HG03571 (cell line): Measurements from ENCODE around the gene THAP10.
"Not testable (repeated sequence)": the region's sequence is repeated elsewhere in the genome, so short reads cannot be mapped to it uniquely, and the experiment has no call there.

Source experiments
- ATAC-seq: cut with Tn5 transposase; IDR thresholded peaks from one replicate; pipeline ENCODE4 v1.9.1; 2021; ENCODE audit not compliant: unreplicated experiment

THAP10 gene

DNA sequence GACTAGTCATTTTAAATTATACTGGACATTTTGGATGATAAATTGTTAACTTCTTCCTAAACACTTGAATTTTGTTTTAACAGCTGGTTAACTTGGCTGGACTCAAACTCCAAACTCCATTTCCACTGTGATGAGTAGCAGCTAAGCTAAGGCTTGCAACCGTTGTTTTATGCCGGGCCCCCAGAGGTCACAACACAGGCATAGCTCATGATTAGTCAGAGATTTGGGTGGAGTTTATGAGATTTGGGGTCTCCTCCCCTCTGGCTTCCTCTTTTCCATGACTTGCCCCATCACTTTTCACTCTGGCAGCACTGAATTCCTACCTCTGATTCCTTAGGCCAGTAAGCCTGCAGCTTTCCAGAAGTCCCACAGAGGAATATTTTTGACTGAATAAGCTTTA is 12.8 kb downstream of the THAP10 start:
- ATAC-seq, result no peak

DNA sequence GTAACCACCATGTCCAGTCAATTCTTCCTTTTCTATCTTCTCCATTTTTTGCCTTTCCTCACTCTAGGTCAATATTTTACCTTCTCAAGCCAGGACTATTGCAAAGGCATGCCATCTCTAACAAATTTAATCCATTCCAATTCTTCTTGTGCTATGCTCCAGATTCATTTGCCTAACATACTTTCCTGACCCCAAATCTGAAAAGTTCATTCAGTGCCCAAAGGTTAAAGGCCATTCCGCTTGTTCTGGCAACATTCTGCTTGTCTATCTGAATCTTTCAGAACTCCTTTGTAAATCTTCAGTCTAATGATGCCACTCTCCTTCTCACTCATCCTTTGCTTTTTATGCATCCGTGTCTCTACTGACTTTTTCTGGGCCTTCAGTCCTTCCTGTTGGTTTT is 15.6 kb downstream of the THAP10 start:
- no peak for ATAC-seq

DNA sequence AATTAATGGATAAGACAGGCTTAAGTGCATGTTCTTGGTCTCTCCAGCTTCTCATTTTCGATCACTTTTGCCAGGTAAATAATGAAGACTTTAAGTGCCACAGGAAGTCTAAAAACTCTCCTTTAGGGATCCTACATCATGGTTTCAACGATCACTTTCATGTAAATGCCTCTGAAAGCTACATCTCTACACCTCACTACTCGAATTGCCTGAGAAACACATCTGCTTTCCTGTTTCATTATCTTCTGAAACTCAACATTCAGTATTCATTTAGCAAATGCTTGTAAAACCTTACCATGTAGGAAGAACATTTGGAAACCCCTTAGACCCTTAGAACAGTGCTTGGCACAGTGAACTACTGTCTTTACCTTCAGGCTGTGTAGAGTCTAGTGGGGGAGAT is 16.2 kb downstream of the THAP10 start:
- no peak for ATAC-seq

DNA sequence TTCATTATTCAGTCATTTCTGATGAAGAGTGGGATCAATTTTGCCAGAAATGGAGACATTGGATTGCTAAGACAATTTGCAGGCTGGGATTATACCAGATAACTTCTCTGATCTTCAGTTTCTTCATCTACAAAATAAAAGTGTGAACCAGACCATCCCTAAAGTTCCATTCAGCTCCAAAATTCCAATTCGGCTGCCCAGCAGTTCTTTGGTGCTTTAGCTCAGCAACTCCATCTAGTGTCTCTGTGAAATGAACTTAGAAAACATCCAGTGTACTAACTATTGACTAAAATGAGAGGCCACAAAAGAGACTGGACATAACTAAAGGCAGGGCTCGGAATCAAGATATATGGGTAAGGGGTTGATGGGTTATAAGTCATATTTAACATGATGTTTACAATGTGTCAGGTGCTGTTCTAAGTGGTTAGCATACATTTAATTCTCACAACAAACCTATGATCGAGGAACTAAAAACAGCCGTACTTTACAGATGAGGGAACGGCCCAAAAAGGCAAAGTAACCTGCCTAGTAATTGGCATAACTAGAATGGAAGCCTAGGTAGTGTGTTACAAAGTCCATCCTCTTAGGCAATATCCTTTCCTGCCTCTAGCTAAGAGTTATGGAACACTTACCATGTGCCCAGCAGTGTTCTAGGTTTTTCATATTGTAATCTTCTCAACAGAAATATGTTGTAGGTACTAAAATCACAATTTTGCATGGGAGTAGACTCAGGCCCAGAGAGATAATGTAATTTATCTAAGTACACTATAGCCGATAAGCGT is 17.0 kb downstream of the THAP10 start:
- no peak for ATAC-seq

DNA sequence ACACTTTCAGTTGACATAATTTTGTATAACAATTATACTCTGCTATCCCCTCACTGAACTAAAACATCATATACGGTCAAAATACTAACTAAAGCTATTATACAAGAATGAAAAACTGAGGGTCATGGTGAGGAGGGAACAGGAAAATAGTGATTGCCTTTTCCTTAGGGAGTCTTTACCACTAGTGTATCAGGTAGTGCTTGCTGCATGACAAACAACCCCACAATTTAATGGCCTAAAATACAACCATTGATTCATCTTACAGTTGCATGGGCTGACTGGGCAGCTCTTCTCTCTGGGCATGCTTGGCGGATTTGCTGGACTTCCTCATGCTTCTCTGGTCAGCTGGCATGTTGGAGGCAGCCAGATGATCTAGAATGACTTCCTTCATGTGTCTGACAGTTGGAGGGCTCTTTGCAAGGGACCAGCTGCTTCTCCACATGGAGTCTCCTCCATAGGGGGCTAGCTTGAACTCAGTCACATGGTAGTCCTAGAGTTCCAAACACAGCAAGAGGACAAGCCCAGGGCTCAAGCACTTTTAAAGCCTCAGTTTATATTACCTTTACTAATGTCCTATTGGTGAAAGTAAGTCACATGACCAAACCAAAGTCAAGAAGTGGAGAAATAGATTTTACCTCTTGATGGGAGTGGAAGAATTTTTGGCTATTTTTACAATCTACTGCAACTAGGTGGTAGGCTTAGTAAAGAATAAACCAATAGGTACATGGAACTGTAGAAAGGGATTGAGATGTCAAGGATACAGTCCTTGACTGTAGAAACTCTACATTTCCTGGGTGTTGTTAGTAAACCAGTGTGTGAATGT is 18.8 kb downstream of the THAP10 start:
- no peak for ATAC-seq

DNA sequence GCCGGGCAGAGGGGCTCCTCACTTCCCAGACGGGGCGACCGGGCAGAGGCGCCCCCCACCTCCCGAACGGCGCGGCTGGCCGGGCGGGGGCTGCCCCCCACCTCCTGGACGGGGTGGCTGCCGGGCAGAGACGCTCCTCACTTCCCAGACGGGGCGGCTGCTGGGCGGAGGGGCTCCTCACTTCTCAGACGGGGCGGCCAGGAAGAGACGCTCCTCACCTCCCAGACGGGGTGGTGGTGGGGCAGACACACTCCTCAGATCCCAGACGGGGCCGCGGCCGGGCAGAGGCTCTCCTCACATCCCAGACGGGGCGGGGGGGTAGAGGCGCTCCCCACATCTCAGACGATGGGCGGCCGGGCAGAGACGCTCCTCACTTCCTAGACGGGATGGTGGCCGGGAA is 20.7 kb downstream of the THAP10 start:
- not testable (repeated sequence) for ATAC-seq

DNA sequence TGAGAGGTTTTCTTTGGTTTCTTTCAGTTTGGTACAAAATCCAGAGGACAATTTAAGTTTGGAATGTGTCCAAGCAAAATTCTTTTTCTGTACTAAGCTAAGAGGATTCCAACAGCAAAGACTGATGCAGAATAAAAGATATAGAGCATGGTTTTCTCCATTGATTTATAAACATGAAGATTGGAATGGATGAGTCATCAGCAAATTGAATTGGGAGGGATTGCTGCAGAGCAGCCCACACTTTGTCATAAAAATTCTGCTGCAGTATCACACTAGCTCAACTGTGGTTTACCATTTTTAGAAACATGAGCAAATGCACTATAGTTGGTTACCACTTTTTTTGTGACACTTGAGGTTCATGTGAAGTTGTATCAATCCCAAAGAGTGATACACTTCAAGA is 22.2 kb downstream of the THAP10 start:
- no peak for ATAC-seq

DNA sequence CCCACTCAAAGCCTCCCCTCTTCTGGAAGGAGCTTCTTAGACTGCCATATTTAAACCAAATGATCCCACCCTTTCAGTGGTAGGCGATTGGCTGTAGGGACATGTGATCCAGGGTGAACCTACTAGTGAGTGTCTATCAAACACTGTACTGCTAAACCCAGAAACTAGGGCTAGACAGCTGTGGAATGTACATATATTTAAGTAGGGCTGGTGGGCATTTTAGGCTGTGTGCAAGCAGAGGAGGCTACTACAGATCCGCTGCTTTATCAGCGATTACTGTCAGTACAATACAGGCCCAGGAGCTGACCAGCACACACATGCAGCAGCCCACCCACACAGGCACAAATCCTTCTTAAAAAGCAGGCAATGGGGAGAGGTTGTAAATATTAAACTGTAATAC is 22.9 kb downstream of the THAP10 start:
- ATAC-seq, result no peak

DNA sequence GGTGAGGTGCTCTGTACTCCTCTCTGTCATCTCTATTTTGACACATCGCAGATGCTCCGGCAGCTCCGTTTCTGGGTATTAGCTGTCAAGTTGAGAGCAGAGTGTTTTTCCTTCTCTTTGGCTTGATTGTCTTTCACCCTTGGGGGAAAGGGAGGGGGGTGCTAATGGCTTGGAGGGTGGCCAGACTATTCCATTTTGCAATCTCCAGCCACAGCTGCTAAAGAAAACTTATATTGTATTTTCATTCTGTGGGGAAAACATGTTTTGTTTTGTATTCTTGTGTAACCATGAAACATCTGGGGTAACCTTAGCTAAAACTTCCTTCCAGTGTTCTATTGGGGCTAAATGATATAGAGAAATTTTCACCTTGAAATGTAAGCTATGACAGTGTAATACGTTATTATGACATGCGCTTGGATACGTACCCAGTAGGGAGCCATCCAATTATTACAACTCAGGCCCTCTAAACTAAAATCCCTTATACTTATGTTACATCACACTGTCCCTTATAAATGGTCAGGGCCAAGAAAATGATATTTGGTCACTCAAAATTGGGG is 24.2 kb downstream of the THAP10 start:
- no peak for ATAC-seq

DNA sequence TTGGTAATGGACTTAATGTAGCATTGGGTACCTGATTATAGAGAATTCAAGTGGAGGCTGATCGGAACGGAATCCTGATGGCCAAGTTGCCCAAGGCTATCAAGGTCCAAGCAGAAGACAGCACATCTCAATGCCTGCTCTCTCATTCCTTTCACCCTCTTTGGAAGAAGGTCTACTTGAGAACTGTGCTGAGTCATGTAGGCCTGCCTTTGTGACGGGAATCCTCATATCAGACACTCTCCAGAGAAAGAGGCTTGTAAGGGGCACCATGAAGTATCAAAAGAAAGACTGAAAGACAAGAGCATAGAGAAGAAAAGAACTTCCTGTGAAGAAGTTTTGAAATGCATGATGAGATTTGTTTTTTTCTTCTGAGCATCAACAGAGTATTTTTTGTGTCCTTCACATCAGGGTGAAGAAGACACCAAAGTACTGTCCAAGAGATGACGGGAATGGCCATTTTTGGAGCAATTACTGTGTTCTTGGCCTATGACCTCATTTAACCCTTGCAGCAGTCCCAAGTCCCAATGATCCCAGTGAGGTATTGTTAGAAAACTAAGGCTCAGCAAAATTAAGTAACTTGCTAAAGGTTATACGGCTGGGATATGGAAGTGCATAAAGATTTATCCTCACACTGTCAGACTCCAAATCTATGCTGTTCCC is 25.1 kb downstream of the THAP10 start:
- ATAC-seq, result no peak

DNA sequence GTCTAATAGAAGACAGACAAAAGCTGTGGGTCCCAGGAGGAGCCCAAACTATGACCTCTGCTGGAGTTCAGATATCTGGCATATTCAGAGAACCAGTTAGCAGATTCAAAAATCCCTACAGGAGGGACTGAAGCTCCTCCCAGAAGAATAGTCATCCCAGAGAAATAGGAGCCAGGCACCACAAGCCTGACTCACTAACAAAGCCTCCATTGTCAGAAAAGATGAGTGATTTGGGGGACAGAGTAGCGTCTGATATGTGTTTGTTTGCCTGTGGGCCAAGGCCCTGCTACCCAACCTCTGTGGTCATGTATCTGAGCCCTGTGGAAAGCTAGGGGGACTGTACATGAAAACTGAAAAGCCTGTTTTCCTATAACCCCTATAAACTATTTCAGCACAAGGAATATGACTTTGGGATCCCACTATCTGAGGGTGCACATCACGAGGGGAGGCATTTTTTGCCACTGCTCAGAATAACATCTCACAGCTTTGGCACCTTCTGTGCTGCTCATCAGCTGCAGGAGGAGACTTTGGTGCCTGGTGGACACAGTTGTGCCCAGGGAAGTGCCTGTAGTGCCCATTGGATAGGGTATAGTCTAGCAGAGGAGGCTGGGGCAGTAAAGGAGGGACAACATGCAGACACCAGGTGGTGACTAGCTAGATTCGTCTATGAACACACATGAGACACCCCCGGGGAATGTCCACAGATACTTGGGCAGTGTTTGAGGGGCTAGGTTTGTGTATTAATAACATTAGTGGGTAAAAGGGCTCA is 28.6 kb downstream of the THAP10 start:
- no peak for ATAC-seq

DNA sequence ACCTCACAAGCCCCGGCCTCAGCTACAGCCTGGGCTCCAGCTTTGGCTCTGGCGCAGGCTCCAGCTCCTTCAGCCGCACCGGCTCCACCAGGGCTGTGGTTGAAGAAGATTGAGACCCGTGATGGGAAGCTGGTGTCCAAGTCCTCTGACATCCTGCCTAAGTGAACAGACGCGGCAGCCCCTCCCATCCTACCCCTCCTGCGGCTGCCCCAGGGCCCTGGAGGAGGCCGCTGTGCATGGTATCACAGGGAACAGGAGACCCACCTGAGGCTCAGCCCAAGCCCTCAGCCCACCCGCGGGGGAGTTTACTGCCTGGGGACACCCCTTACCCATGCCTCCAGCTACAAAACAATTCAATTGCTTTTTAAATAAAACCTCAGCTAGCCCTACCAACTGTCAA is 32.2 kb downstream of the THAP10 start:
- ATAC-seq, result no peak

DNA sequence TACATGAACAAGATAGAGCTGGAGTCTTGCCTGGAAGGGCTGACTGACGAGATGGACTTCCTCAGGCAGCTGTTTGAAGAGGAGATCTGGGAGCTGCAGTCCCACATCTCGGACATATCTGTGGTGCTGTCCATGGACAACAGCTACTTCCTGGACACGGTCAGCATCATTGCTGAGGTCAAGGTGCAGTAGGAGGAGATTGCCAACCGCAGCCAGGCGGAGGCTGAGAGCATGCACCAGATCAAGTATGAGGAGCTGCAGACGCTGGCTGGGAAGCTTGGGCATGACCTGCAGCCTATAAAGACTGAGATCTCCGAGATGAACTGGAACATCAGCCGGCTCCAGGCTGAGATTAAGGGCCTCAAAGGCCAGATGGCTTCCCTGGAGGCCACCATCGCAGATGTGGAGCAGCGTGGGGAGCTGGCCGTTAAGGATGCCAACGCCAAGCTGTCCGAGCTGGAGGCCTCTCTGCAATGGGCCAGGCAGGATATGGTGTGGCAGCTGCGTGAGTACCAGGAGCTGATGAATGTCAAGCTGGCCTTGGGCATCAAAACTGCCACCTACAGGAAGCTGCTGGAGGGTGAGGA is 32.8 kb downstream of the THAP10 start:
- ATAC-seq, result no peak

DNA sequence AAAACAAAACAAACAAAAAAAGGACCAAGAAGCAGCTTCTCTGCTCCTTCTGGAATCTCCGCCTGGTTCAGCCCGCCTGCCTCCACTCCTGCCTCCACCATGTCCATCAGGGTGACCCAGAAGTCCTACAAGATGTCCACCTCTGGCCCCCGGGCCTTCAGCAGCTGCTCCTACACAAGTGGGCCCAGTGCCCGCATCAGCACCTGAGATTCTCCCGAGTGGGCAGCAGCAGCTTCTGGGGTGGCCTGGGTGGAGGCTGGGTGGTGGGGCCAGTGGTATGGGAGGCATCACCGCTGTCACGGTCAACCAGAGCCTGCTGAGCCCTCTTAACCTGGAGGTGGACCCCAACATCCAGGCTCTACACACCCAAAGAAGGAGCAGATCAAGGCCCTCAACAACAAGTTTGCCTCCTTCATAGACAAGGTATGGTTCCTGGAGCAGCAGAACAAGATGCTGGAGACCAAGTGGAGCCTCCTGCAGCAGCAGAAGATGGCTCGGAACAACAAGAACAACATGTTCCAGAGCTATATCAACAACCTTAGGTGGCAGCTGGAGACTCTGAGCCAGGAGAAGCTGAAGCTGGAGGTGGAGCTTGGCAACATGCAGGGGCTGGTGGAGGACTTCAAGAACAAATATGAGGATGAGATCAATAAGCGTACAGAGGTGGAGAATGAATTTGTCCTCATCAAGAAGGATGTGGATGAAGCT is 33.5 kb downstream of the THAP10 start:
- not testable (repeated sequence) for ATAC-seq

DNA sequence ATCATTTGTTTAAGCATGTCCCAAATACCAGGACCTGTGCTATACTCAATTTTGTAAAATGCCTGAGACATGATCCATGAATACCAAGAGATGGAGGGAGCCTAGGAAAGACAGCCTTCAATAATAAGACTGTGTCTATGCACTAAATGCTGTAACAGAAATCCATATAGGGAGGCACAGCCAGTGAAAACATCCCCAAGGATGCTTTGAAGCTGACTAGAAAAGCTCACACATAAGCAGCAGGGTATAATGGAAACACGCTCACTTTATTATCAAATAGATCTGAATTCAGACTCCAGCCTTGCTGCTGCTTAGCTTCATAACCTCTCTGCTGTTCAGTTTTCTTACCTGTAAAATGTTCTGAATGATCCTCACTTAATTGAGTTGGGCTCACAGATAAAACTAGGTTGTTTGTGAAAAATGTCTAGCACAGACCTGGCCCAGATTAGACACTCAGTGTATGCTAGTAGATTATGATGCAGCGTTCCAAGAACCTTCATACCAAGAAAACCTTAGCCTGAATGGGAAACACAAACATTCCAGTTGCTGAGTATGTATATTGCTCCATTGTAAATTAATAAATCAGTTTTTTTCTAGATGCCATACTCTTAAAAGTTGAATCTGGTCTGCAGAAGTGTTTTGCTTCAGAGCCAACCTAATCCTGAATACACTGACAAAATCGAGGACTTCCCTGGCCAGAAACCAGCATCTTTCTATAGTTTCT is 34.5 kb downstream of the THAP10 start:
- ATAC-seq, result no peak

DNA sequence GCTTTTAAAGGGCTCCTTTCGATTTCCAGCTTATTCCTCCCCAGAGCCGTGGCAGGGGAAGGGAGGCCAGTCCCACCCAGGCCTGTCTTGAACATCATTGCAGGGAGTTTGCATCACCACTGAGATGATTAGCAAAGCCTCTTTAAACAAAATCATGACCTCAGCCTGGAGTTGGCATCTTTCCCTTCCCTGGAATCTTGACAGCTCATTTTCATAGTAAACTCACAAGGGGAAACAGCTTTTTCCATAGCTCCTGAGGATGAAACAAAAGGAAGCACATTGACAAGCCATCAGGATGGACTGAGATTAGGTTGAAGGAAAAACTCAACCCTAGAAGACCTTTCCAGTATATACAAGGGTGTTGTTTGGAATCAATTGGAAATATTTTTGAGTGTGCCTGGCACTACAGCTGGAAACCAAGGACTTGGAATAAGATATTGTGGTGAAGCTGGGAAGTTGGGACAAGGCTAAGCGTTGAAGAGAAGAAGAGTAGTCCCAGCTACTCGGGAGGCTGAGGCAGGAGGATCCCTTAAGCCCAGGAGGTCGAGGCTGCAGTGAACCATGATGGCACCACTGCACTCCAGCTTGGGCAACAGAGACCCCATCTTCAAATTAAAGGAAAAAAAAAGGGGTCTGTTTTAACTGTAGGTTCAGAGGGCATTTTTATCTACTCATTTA is 35.2 kb downstream of the THAP10 start:
- no peak for ATAC-seq

DNA sequence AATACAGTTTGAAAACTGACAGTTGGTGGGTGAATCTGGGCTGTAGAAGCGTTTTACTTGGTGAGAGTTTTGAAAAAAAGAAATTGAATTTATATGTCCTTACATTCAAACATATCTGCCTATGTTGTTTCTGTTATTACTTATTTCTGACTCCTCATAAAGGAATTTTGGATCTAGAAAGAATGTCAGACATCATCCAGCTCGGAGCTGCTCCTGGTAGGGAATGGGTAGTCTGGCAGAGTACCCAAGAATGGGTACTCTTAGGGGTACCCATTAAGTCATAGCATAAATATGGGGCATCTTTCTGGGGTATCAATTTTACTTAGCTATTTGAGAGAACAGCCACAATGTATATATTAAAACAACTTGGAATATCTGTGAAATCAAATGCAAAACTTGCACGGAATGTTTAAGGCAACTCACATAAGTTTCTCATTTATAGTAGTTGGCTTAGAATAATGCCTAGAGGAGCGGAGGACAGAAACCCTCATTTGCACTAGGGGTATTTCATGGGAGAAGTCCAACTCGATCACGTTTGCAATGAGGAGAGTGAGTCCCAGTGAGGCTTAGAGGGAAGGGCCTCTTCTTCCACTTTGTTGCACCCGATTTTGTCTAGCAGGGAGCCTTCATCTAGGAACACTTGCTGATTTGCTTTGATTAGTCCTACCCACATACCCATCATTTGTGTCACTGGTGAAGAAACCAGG is 35.9 kb downstream of the THAP10 start:
- no peak for ATAC-seq

DNA sequence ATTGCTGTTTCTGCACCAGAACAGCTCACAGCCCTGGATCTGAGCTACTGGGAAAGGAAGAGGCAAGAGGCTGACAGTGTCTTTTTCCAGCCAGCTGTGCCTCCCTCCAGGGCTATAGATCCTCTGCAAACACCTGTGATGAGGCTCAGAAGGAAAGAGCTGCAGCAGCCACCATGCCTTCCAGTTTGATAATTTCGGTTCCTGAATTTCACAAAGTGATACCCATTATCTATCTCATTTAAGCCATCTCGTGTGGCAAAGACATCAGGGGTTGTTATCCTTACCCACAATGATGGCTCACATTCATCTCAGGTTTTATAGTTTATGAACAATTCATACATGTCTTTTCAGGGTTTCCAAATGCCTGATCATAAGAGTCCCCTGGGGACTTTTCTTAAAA is 36.5 kb downstream of the THAP10 start:
- no peak for ATAC-seq
